HL-60 (cell line): ENCODE data around the gene ZNF785.
A peak's percentile ranks its signal among the peaks of the same experiment; 100 is the strongest.

Experiments
- DNase-seq, 2 experiments: peaks; one replicate each; pipeline ENCODE4 v3.0.0-alpha.2; 2010 to 2020; ENCODE audit warnings: low read depth in 1 of 2, low spot score in 1 of 2
- H3K27ac ChIP-seq: fragments of 250-450 bp; sonication (Bioruptor Pico); replicated peaks from 2 replicates; pipeline ENCODE4 v1.5.1; 2020; ENCODE audit warnings: mild to moderate bottlenecking, moderate library complexity
- H3K27me3 ChIP-seq: fragments of 250-450 bp; sonication (Bioruptor Pico); 2 replicates; pipeline ENCODE4 v1.5.1; 2021; ENCODE audit warnings: mild to moderate bottlenecking, moderate library complexity; ENCODE audit not compliant: insufficient read depth, poor library complexity, severe bottlenecking
- H3K4me3 ChIP-seq: replicated peaks from 2 replicates; pipeline ENCODE4 v1.5.1; 2011; ENCODE audit warnings: mild to moderate bottlenecking, control low read depth, low read length; ENCODE audit not compliant: insufficient read depth
- CTCF ChIP-seq: IDR thresholded peaks from one replicate; pipeline ENCODE4 v1.5.1; 2011; ENCODE audit warnings: low read length, control low read depth, inconsistent platforms; ENCODE audit not compliant: insufficient read depth
- GABPA ChIP-seq: IDR thresholded peaks from 2 replicates; pipeline ENCODE4 v1.6.1; 2012; ENCODE audit warnings: low read depth
- POLR2AphosphoS5 ChIP-seq: IDR thresholded peaks from 2 replicates; pipeline ENCODE4 v1.6.1; 2012; ENCODE audit warnings: low read depth
- REST ChIP-seq: IDR thresholded peaks from 2 replicates; pipeline ENCODE4 v1.6.1; 2012; ENCODE audit warnings: low read depth; ENCODE audit not compliant: insufficient replicate concordance
- SPI1 ChIP-seq: IDR thresholded peaks from 2 replicates; pipeline ENCODE4 v1.6.1; 2012; ENCODE audit warnings: low read depth, mild to moderate bottlenecking, borderline replicate concordance

Gene ZNF785

GRCh38 chr16:30571445-30572322, 13.8 kb downstream of the ZNF785 start, which contains the start of gene ZNF688:
Gene ZNF688 (minus strand): TSS chr16:30571714. CDS start chr16:30571629, 85 bp downstream.
- Histone ChIP-seq H3K27ac (peak within 1 kb of the TSS; percentile 88), H3K27me3 (no peaks in the 10 kb centered on the region), H3K4me3 (peak within 1 kb of the TSS; percentile 92)
- TF ChIP-seq POLR2AphosphoS5 (peak; percentile 49; the same call in 1 of the 2 replicates), REST (peak; percentile 8), SPI1 (no peak)
- peak; percentile 93 to 99 for DNase-seq

GRCh38 chr16:30570636-30571444, 14.7 kb downstream of the ZNF785 start:
- TF ChIP-seq POLR2AphosphoS5: no peak
- no peak for TF ChIP-seq GABPA
- no peak for TF ChIP-seq CTCF
- TF ChIP-seq SPI1: no peak
- peak; percentile 80 for TF ChIP-seq REST
- H3K27me3 ChIP-seq: no peaks in the 10 kb centered on the region
- peak overlapping the region; percentile 88 for H3K27ac ChIP-seq
- no peak for DNase-seq
- H3K4me3 ChIP-seq: peak overlapping the region; percentile 92

GRCh38 chr16:30569746-30570635, 15.5 kb downstream of the ZNF785 start:
- no peak overlapping the region for H3K4me3 ChIP-seq
- TF ChIP-seq CTCF (no peak), SPI1 (no peak), POLR2AphosphoS5 (no peak), GABPA (no peak), REST (no peak)

More at GRCh38 chr16:30569746-30570635, 15.5 kb downstream of the ZNF785 start:
- no peak for DNase-seq
- Histone ChIP-seq H3K27ac (no peak overlapping the region), H3K27me3 (no peaks in the 10 kb centered on the region)
